H1 (cell line): ENCODE measurements around the gene CCDC112. TPM values are rescaled to one million over a fixed set of nuclear protein-coding genes. Genes with fewer than 3 reads are reported as not detected.

Source experiments
- CTCF ChIA-PET: fragments of 300-600 bp; sonication (Branson Sonifier 250); formaldehyde crosslinking; loops from one replicate; lab custom pipeline; 2021; ENCODE audit not compliant: partially characterized antibody; lab: Charles Lee
- POLR2A ChIA-PET: fragments of 300-600 bp; sonication (Branson Sonifier 250); formaldehyde crosslinking; loops from one replicate; lab custom pipeline; 2021; ENCODE audit warnings: inconsistent platforms; ENCODE audit not compliant: partially characterized antibody; lab: Charles Lee
- DNase-seq, 2 experiments: peaks; one replicate each; pipeline versions ENCODE4 v3.0.0 to v3.0.0-alpha.2; 2010 to 2022; ENCODE audit warnings: low spot score in 2 of 2, low read depth in 1 of 2, mixed read lengths in 1 of 2
- FAIRE-seq: peaks from 2 replicates; lab custom pipeline; 2011; peaks lifted over from hg19 to GRCh38; lab: Jason Lieb, UNC
- H2AFZ ChIP-seq: 2 replicates; pipeline ENCODE4 v1.8.1; 2012; ENCODE audit warnings: low read length, inconsistent platforms
- H2AK5ac ChIP-seq: 2 replicates; pipeline ENCODE4 v1.6.1; 2013; ENCODE audit warnings: low read depth, low read length
- H2BK120ac ChIP-seq: replicated peaks from 2 replicates; pipeline ENCODE3; 2013; ENCODE audit warnings: low read depth, low read length, inconsistent platforms
- H2BK12ac ChIP-seq: 2 replicates; pipeline ENCODE4 v1.6.1; 2013; ENCODE audit warnings: low read depth, low read length
- H2BK15ac ChIP-seq: 2 replicates; pipeline ENCODE4 v1.6.1; 2013; ENCODE audit warnings: low read length
- H2BK20ac ChIP-seq: 2 replicates; pipeline ENCODE4 v1.6.1; 2013; ENCODE audit warnings: low read length
- H2BK5ac ChIP-seq: 2 replicates; pipeline ENCODE4 v1.6.1; 2013; ENCODE audit warnings: low read depth, low read length
- H3K14ac ChIP-seq: 2 replicates; pipeline ENCODE4 v1.6.1; 2013; ENCODE audit warnings: inconsistent platforms; ENCODE audit not compliant: insufficient read length
- H3K18ac ChIP-seq: 2 replicates; pipeline ENCODE4 v1.6.1; 2013; ENCODE audit warnings: low read length; ENCODE audit errors: extremely low read depth
- H3K23ac ChIP-seq: 2 replicates; pipeline ENCODE4 v1.6.1; 2013; ENCODE audit warnings: inconsistent platforms; ENCODE audit not compliant: insufficient read length
- H3K23me2 ChIP-seq: 2 replicates; pipeline ENCODE4 v1.6.1; 2013; ENCODE audit warnings: low read depth, low read length
- H3K27ac ChIP-seq: 2 replicates; pipeline ENCODE4 v1.6.1; 2011; ENCODE audit warnings: low read depth, low read length, inconsistent platforms
- H3K27me3 ChIP-seq, 4 experiments: replicated peaks in 1 of 4; 1 replicate in 1 of 4; 2 replicates in 3 of 4; pipeline versions ENCODE4 v1.6.1 to v1.8.1; 2011 to 2013; ENCODE audit warnings: low read length in 3 of 4, mild to moderate bottlenecking in 3 of 4, inconsistent platforms in 2 of 4, mixed read lengths in 2 of 4, moderate library complexity in 1 of 4; ENCODE audit not compliant: control insufficient read depth in 3 of 4, insufficient read depth in 3 of 4; ENCODE audit errors: extremely low read depth in 1 of 4
- H3K36me3 ChIP-seq, 4 experiments: 2 replicates each; pipeline versions ENCODE4 v1.6.1 to v1.8.1; 2011 to 2013; ENCODE audit warnings: mild to moderate bottlenecking in 4 of 4, low read length in 3 of 4, moderate library complexity in 2 of 4, control low read depth in 1 of 4, inconsistent platforms in 1 of 4; ENCODE audit not compliant: insufficient read depth in 4 of 4, control insufficient read depth in 2 of 4
- H3K4ac ChIP-seq: replicated peaks from 2 replicates; pipeline ENCODE3; 2013; ENCODE audit warnings: low read length, low read depth, mixed read lengths, inconsistent platforms; ENCODE audit not compliant: insufficient read length
- H3K4me1 ChIP-seq, 4 experiments: replicated peaks in 1 of 4; 1 replicate in 1 of 4; 2 replicates in 3 of 4; pipeline versions ENCODE4 v1.6.1 to v1.8.1; 2011 to 2013; ENCODE audit warnings: low read length in 3 of 4, inconsistent platforms in 2 of 4, mixed read lengths in 1 of 4; ENCODE audit not compliant: insufficient read depth in 4 of 4, control insufficient read depth in 3 of 4
- H3K4me2 ChIP-seq, 2 experiments: 2 replicates each; pipeline versions ENCODE4 v1.6.1 to v1.8.1; 2011 to 2013; ENCODE audit warnings: low read depth in 2 of 2, low read length in 2 of 2, control low read depth in 1 of 2, inconsistent platforms in 1 of 2, mild to moderate bottlenecking in 1 of 2; ENCODE audit not compliant: insufficient read depth in 1 of 2
- H3K4me3 ChIP-seq, 4 experiments: fragments of 200-600, 300-600 bp in 1 of 4; sonication (generic), shearing (Covaris generic), sonication (Bioruptor Twin) in 1 of 4; 2 replicates each; pipeline versions ENCODE4 v1.5.1 to v1.8.1; 2011 to 2016; ENCODE audit warnings: low read length in 4 of 4, low read depth in 3 of 4, control low read depth in 2 of 4, inconsistent platforms in 2 of 4, mild to moderate bottlenecking in 2 of 4, mixed read lengths in 1 of 4, moderate library complexity in 1 of 4; ENCODE audit not compliant: insufficient read depth in 2 of 4; ENCODE audit errors: extremely low read depth in 1 of 4
- H3K56ac ChIP-seq: replicated peaks from 2 replicates; pipeline ENCODE3; 2013; ENCODE audit warnings: low read depth, mild to moderate bottlenecking, mixed read lengths, low read length, inconsistent platforms; ENCODE audit not compliant: insufficient read length
- H3K79me1 ChIP-seq: 2 replicates; pipeline ENCODE4 v1.6.1; 2013; ENCODE audit warnings: low read depth, low read length, control low read depth
- H3K79me2 ChIP-seq, 2 experiments: 2 replicates each; pipeline versions ENCODE4 v1.6.1 to v1.8.1; 2012 to 2013; ENCODE audit warnings: low read length in 2 of 2, mild to moderate bottlenecking in 2 of 2, inconsistent platforms in 1 of 2; ENCODE audit not compliant: insufficient read depth in 2 of 2, control insufficient read depth in 1 of 2
- H3K9ac ChIP-seq, 4 experiments: replicated peaks in 1 of 4; 1 replicate in 1 of 4; 2 replicates in 3 of 4; pipeline versions ENCODE4 v1.6.1 to v1.8.1; 2011 to 2013; ENCODE audit warnings: low read depth in 3 of 4, low read length in 3 of 4, control low read depth in 2 of 4, mild to moderate bottlenecking in 2 of 4, moderate library complexity in 2 of 4, inconsistent platforms in 1 of 4; ENCODE audit errors: extremely low read depth in 1 of 4
- H3K9me3 ChIP-seq, 2 experiments: 2 replicates each; pipeline versions ENCODE4 v1.6.1 to v1.8.1; 2012 to 2013; ENCODE audit warnings: mild to moderate bottlenecking in 2 of 2, moderate library complexity in 2 of 2, control low read depth in 1 of 2, inconsistent platforms in 1 of 2, low read depth in 1 of 2, low read length in 1 of 2, mixed read lengths in 1 of 2; ENCODE audit not compliant: insufficient read depth in 2 of 2
- H4K20me1 ChIP-seq, 2 experiments: replicated peaks in 1 of 2; 2 replicates each; pipeline versions ENCODE3 to v1.8.1; 2011 to 2013; ENCODE audit warnings: inconsistent platforms in 2 of 2, low read length in 2 of 2, mild to moderate bottlenecking in 1 of 2; ENCODE audit not compliant: insufficient read depth in 2 of 2, control insufficient read depth in 1 of 2
- H4K5ac ChIP-seq: 2 replicates; pipeline ENCODE4 v1.6.1; 2013; ENCODE audit warnings: low read length, low read depth, mixed read lengths, inconsistent platforms; ENCODE audit not compliant: insufficient read length
- H4K8ac ChIP-seq: 2 replicates; pipeline ENCODE4 v1.8.0; 2013; ENCODE audit warnings: mild to moderate bottlenecking, moderate library complexity, low read length, inconsistent platforms; ENCODE audit not compliant: insufficient read depth; ENCODE audit errors: extremely low read depth
- H4K91ac ChIP-seq: replicated peaks from 2 replicates; pipeline ENCODE3; 2013; ENCODE audit warnings: low read length, mixed read lengths, inconsistent platforms; ENCODE audit not compliant: insufficient read length
- CBX5 ChIP-seq: fragments of 300-800, 300-1000 bp; sonication (generic); IDR thresholded peaks from 2 replicates; pipeline ENCODE4 v1.7.1; 2016; ENCODE audit warnings: antibody characterized with exemption, low read length, low read depth
- CBX8 ChIP-seq: fragments of 300-800, 300-1000 bp; sonication (generic); IDR thresholded peaks from 2 replicates; pipeline ENCODE4 v1.7.1; 2016; ENCODE audit warnings: low read depth, low read length, borderline replicate concordance
- CHD2 ChIP-seq: IDR thresholded peaks from 2 replicates; pipeline ENCODE4 v1.6.1; 2012; ENCODE audit warnings: low read length, improper control_type of control experiment
- EGR1 ChIP-seq: IDR thresholded peaks from 2 replicates; pipeline ENCODE4 v1.6.1; 2011; ENCODE audit warnings: low read depth, low read length, borderline replicate concordance
- JUND ChIP-seq: IDR thresholded peaks from 2 replicates; pipeline ENCODE4 v1.6.1; 2011; ENCODE audit warnings: mild to moderate bottlenecking, improper control_type of control experiment, low read length
- MAFK ChIP-seq: IDR thresholded peaks from 2 replicates; pipeline ENCODE4 v1.6.1; 2012; ENCODE audit warnings: low read depth, mild to moderate bottlenecking, improper control_type of control experiment, low read length
- SIN3A ChIP-seq, 2 experiments: IDR thresholded peaks in 1 of 2; conservative IDR thresholded peaks in 1 of 2; 2 replicates each; pipeline ENCODE4 v1.6.1; 2011 to 2012; ENCODE audit warnings: low read length in 2 of 2, improper control_type of control experiment in 1 of 2, low read depth in 1 of 2, mild to moderate bottlenecking in 1 of 2
- USF2 ChIP-seq: IDR thresholded peaks from 2 replicates; pipeline ENCODE4 v1.6.1; 2011; ENCODE audit warnings: low read length, improper control_type of control experiment
- WGBS, 2 experiments: shearing (Covaris generic) in 1 of 2; methylation state at CpG; one replicate each; pipeline versions ENCODE4 v1.1.6 to v1.1.7; 2013 to 2015; ENCODE audit warnings: low lambda C conversion rate in 2 of 2, mixed read lengths in 2 of 2, inconsistent platforms in 1 of 2, low coverage in 1 of 2, missing lambda C conversion rate in 1 of 2; ENCODE audit not compliant: insufficient replicate concordance in 2 of 2, insufficient coverage in 1 of 2, insufficient read length in 1 of 2; ENCODE audit errors: extremely low coverage in 1 of 2, missing lambda C conversion rate in 1 of 2; 5-methylcytosine and 5-hydroxymethylcytosine counted together
- polyA plus RNA-seq, 7 experiments: library from polyadenylated mRNA; depleted of rRNA in 3 of 7; stranded (reverse) in 5 of 7; unstranded in 2 of 7; fragments of >200 nt in 5 of 7; fragments of 200-250 nt in 2 of 7; gene quantifications; 1 replicate in 5 of 7; 2 replicates in 1 of 7; 4 replicates in 1 of 7; pipeline versions ENCODE4 v1.2.1 to v1.2.3, GENCODE V29; 2011 to 2013; ENCODE audit warnings: missing spikeins in 2 of 7, mixed read lengths in 2 of 7
- total RNA-seq: library from RNA; stranded (reverse); fragmentation: NEBNext Ultra II Directional; extraction: Animal tissue kit (Norgen Biotek cat#: 25700); gene quantifications from 2 replicates; pipeline ENCODE4 v1.2.1, GENCODE V29; 2021

CCDC112 gene
- total and polyA plus RNA-seq, 2 of the 8 experiments (the other 6 are each of a cell fraction or from before 2014, with no cell fraction given), result 3.3 to 15.6 TPM

- Histone ChIP-seq H2BK12ac (no peak overlapping the region), H4K20me1 (peaks cover 0 to 3% of the 10 kb centered on the region in 2 experiments), H3K23ac (no peak overlapping the region), H4K91ac (no peak overlapping the region), H3K18ac (no peak overlapping the region), H3K4ac (no peak overlapping the region), H3K79me1 (no peaks in the 10 kb centered on the region), H2BK20ac (no peak overlapping the region), H3K9ac (no peak overlapping the region), H3K36me3 (peaks cover 0 to 23% (median 4%) of the 10 kb centered on the region in 4 experiments; a peak in 3 of 8 replicates), H3K79me2 (peaks cover 0 to 3% of the 10 kb centered on the region in 2 experiments; a peak in 1 of 4 replicates), H3K14ac (no peak overlapping the region), H3K56ac (no peak overlapping the region), H2AFZ (no peak overlapping the region), H3K9me3 (no peaks in the 10 kb centered on the region), H3K4me2 (no peak overlapping the region), H2BK120ac (no peak overlapping the region), H2AK5ac (no peak overlapping the region), H4K8ac (no peak overlapping the region), H3K4me3 (no peak overlapping the region), H2BK5ac (no peak overlapping the region), H2BK15ac (no peak overlapping the region), H3K27me3 (peaks cover 0 to 1% (median 0%) of the 10 kb centered on the region in 4 experiments; a peak in 1 of 7 replicates), H3K27ac (no peak overlapping the region), H3K4me1 (no peaks in the 10 kb centered on the region), H4K5ac (no peak overlapping the region), H3K23me2 (no peaks in the 10 kb centered on the region)
- POLR2A ChIA-PET, result no interaction called here
- no peak for FAIRE-seq
- TF ChIP-seq SIN3A (conservative IDR thresholded peaks at IDR 0.05 in 1 of 2, IDR thresholded peaks at IDR 0.05 in 1 of 2; ENCODE audit: low read depth in 1 of 2, low read length in 2 of 2) (no peak), CHD2 (no peak), CBX5 (no peak), MAFK (no peak), EGR1 (no peak), USF2 (no peak), JUND (no peak), CBX8 (no peak)
- WGBS, 2 experiments, result 86% methylated on average over 2 of the region's 2 CpGs; no CpG with 5 or more reads in 1 of the 2 experiments
- CTCF ChIA-PET, result interaction anchor here (1.7 kb wide), 1 partner anchor 138 kb away, joined by 5 read pairs; no protein-coding TSS in a partner anchor
- no peak for DNase-seq
These were observed 59.9 kb downstream of the CCDC112 start for GRCh38 chr5:115236599-115236998.
